DOHH2 (cell line): ENCODE results near the gene ZNF462.

Experiments
- H3F3A ChIP-seq: fragments of 200-600 bp; sonication (generic), shearing (Covaris generic); 2 replicates; pipeline ENCODE4 v1.6.0; 2016; ENCODE audit warnings: antibody characterized with exemption, mild to moderate bottlenecking; ENCODE audit not compliant: control insufficient read depth, insufficient read depth
- H3K27ac ChIP-seq: fragments of 200-600 bp; sonication (generic); 2 replicates; pipeline ENCODE4 v1.5.1; 2014; ENCODE audit warnings: low read depth, mild to moderate bottlenecking, low read length, moderate library complexity
- H3K27me3 ChIP-seq: fragments of 200-600 bp; sonication (generic); 2 replicates; pipeline ENCODE4 v1.6.1; 2014; ENCODE audit warnings: mild to moderate bottlenecking, low read length, mixed read lengths; ENCODE audit not compliant: control insufficient read depth
- H3K36me3 ChIP-seq: fragments of 200-600 bp; sonication (generic); 2 replicates; pipeline ENCODE4 v1.6.1; 2014; ENCODE audit warnings: mild to moderate bottlenecking, low read length, moderate library complexity, mixed read lengths; ENCODE audit not compliant: control insufficient read depth
- H3K4me1 ChIP-seq: fragments of 200-600 bp; sonication (generic); 2 replicates; pipeline ENCODE4 v1.6.1; 2014; ENCODE audit warnings: mild to moderate bottlenecking, low read length, mixed read lengths; ENCODE audit not compliant: control insufficient read depth
- H3K4me2 ChIP-seq: fragments of 200-600 bp; sonication (generic); 2 replicates; pipeline ENCODE4 v1.6.0; 2014; ENCODE audit warnings: mild to moderate bottlenecking, low read length, moderate library complexity
- H3K4me3 ChIP-seq: fragments of 200-600 bp; sonication (generic); 2 replicates; pipeline ENCODE4 v1.5.1; 2014; ENCODE audit warnings: mild to moderate bottlenecking, low read length, mixed read lengths
- H3K79me2 ChIP-seq: fragments of 200-600 bp; sonication (generic); 2 replicates; pipeline ENCODE4 v1.6.1; 2014; ENCODE audit warnings: mild to moderate bottlenecking, low read length, mixed read lengths; ENCODE audit not compliant: control insufficient read depth
- H3K9me2 ChIP-seq: fragments of 200-600 bp; sonication (generic); replicated peaks from 2 replicates; pipeline ENCODE4 v1.6.1; 2014; ENCODE audit warnings: mild to moderate bottlenecking, low read length, mixed read lengths; ENCODE audit not compliant: control insufficient read depth
- H3K9me3 ChIP-seq: fragments of 200-600 bp; sonication (generic); 2 replicates; pipeline ENCODE4 v1.6.1; 2014; ENCODE audit warnings: antibody characterized with exemption, low read length, mixed read lengths; ENCODE audit not compliant: control insufficient read depth, insufficient read depth
- H4K20me1 ChIP-seq: fragments of 200-600 bp; sonication (generic); 2 replicates; pipeline ENCODE4 v1.6.0; 2014; ENCODE audit warnings: low read depth, mild to moderate bottlenecking, antibody characterized with exemption, low read length, moderate library complexity; ENCODE audit not compliant: control insufficient read depth, insufficient read depth
- CTCF ChIP-seq: fragments of 200-600 bp; sonication (generic); IDR thresholded peaks from one replicate; pipeline ENCODE4 v1.5.1; 2014; ENCODE audit warnings: antibody characterized with exemption, mild to moderate bottlenecking, low read depth, low read length; ENCODE audit not compliant: poor library complexity, severe bottlenecking
- EZH2phosphoT487 ChIP-seq: fragments of 200-600 bp; sonication (generic); IDR thresholded peaks from 2 replicates; pipeline ENCODE4 v1.6.1; 2017; ENCODE audit warnings: borderline replicate concordance, mild to moderate bottlenecking, antibody characterized with exemption, low read length, moderate library complexity, mixed read lengths

Gene ZNF462

DNA sequence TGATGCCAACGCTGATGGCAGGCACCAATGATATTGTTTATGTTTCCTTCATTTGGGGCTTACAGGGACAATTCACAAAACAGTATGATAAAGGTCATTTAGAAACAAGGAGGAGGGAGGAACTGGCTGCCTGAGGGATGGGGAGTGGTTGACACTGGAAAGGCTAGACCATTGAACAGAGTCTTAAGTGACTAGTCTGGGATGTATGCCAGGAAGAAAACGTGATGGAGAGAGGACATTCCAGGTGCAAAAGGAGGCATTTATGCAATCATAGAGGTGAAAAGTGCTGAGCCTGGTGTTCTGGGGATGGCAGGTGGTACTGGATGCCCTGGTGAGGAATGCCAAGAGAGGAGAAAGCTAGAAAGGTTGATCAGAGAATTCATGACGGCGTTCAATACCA is 153.4 kb downstream of the ZNF462 start:
- TF ChIP-seq CTCF (no peak), EZH2phosphoT487 (no peak)
- H3K4me1 ChIP-seq, result peaks cover 18% of the 10 kb centered on the region

GRCh38 chr9:107018861-107019545 is 156.0 kb downstream of the ZNF462 start:
- Histone ChIP-seq H3K4me2 (no peak overlapping the region), H3F3A (no peaks in the 10 kb centered on the region), H3K36me3 (no peaks in the 10 kb centered on the region)

More for the DNA sequence above, 153.4 kb downstream of the ZNF462 start:
- Histone ChIP-seq H3K4me2 (no peak overlapping the region), H3K79me2 (no peaks in the 10 kb centered on the region), H3F3A (no peaks in the 10 kb centered on the region), H3K36me3 (no peaks in the 10 kb centered on the region), H4K20me1 (no peaks in the 10 kb centered on the region), H3K9me3 (no peaks in the 10 kb centered on the region; the same call in 1 of the 2 replicates), H3K27me3 (no peaks in the 10 kb centered on the region), H3K27ac (no peak overlapping the region), H3K4me3 (no peak overlapping the region), H3K9me2 (no peaks in the 10 kb centered on the region)

GRCh38 chr9:107020040-107020530 is 157.1 kb downstream of the ZNF462 start:
- Histone ChIP-seq H3F3A (no peaks in the 10 kb centered on the region), H3K4me3 (no peak overlapping the region), H3K4me1 (peaks cover 40% of the 10 kb centered on the region), H4K20me1 (no peaks in the 10 kb centered on the region), H3K9me2 (no peaks in the 10 kb centered on the region), H3K9me3 (no peaks in the 10 kb centered on the region; the same call in 1 of the 2 replicates), H3K79me2 (no peaks in the 10 kb centered on the region), H3K27me3 (no peaks in the 10 kb centered on the region), H3K27ac (no peak overlapping the region), H3K36me3 (no peaks in the 10 kb centered on the region), H3K4me2 (peak overlapping the region; percentile 36)
- no peak for TF ChIP-seq CTCF
- TF ChIP-seq EZH2phosphoT487, result no peak

More at GRCh38 chr9:107018861-107019545, 156.0 kb downstream of the ZNF462 start:
- H3K4me3 ChIP-seq, result no peak overlapping the region
- TF ChIP-seq CTCF (no peak), EZH2phosphoT487 (no peak)
- no peaks in the 10 kb centered on the region for H4K20me1 ChIP-seq
- no peaks in the 10 kb centered on the region for H3K9me2 ChIP-seq
- no peaks in the 10 kb centered on the region for H3K79me2 ChIP-seq
- no peaks in the 10 kb centered on the region; the same call in 1 of the 2 replicates for H3K9me3 ChIP-seq
- no peaks in the 10 kb centered on the region for H3K27me3 ChIP-seq
- H3K27ac ChIP-seq, result no peak overlapping the region
- peaks cover 29% of the 10 kb centered on the region for H3K4me1 ChIP-seq
